GM19025 (cell line): Measurements from ENCODE around the gene CLDN10.
"Not testable (repeated sequence)": the region's sequence is repeated elsewhere in the genome, so short reads cannot be mapped to it uniquely, and the experiment has no call there.

Experiments
- ATAC-seq: cut with Tn5 transposase; IDR thresholded peaks from one replicate; pipeline ENCODE4 v1.9.1; 2021; ENCODE audit warnings: mild to moderate bottlenecking, low read depth, moderate library complexity; ENCODE audit not compliant: unreplicated experiment

Gene CLDN10

GRCh38 chr13:95540888-95541287 is 11.6 kb upstream of the CLDN10 start:
- no peak for ATAC-seq

DNA sequence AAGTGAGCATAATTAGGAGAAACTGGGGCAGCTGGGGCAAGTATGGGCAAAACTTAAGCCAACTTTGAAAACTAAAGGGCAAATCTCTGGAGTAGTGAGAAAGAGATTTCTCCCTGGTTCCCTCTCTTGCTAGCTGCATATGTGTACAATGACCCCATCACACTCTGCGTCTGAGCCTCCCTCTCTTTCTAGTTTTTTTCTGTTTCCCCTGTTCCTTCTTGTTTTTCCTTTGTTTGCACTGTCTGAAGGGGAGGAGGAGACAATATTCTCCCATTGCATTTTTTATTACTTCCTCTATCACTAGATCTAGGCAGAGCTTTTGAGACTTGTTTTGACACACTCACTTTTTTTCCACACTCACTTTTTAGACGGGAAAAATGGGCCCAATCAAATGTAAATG is 11.2 kb upstream of the CLDN10 start:
- ATAC-seq: no peak

- no peak for ATAC-seq
These were observed 10.5 kb upstream of the CLDN10 start for GRCh38 chr13:95541911-95542474.

DNA sequence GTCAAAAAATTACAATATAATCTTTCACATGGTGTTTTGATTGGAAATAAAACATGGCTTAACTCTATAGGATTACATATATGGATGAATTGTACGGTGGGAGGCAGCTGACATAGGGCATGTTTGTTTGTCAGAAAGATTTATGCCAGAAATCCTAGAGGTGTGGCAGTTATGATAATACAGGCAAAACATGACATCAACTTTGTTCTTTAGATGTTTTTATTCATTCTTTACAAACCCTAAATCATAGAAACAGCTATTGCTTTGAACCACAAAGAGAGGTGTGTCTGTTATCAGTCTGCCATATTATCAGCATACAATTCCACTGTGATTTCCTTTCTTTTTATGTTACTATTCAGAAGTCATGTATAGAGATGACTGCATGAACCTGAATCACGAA is 8.2 kb upstream of the CLDN10 start:
- ATAC-seq: no peak

DNA sequence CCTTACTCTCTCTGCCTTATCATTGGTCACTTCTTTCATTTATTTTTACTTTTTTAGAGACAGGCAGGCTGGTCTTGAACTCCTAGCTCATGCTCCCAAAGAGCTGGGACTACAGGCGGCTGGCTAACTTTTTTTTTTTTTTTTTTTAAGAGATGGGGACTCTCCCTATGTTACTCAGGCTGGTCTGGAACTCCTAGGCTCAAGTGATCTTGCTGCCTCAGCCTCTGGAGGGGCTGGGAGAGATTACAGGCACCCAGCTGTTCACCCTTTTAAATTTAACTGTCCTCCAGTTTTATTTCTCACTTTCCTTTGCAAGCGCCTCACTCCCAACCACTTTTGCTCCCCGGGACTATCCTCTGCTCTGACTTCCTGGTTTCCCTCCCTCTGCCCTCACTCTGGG is 5.6 kb upstream of the CLDN10 start:
- ATAC-seq: no peak

DNA sequence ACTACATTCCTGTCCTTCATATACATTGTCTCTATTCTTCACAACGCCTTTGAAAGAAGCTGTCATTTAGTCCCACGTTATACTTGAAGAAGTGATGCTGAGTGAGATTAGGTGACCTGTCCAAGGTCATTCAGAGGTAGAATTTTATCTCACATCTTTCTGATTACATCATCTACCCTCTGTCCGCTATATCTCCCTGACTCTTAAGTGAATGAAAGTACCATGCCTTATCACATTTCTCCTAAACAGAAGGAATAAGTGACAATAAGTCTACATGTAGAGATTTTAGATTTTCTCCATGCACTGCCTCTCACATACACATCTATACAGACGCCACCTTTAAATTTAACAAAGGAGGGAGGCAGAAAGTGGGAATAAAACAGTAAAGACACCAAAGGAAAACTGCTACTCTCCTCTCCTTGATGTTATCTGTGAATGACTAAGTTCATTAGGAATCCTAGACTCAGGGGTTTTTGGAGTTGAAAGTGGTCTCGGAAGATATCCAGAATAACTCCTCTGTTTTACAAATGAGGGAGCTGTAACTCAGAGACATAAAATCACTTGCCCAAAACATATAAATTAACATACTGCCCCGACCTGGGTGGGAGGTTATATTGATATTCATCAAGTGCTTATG is 4.9 kb upstream of the CLDN10 start:
- ATAC-seq: no peak

GRCh38 chr13:95552208-95552538 is 347 bp upstream of the CLDN10 start:
- no peak for ATAC-seq

DNA sequence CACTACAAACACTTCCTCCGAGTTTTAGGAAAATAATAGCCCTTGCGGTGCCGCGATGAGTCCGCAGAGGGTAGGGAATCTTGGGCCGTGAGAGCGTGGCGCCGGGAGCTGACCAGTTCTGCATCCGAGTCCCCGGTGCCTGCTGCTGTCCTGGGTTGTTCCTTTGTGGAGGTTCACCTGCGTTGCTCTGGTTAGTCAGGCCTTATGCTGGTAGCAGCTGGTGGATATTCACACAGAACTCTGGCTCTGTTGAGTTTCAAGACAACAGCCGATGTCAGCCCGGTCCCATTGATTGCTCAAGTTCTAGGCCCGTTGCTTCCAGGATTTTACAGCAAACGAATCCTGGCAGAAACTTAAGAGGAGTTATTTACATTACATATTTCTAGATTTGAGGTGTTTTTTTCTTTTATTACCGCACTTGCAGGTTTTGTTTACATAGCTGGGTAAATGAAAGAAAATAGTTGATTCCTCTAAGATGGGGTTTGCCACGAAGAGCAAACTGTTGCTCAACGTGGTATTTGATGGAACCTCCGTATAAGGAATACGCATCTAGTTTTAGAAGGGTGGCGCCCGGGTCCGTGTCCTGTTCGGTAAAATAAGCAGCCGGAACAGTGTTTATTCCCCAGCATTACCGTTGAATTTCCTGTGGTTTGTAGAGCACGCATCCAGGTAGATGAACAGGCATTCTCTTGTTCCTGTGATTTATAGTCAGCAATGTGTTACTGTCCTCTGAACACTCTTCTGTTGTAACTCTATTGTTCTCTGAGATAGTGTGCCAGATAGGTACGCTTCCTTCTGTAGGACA is 1.3 kb downstream of the CLDN10 start:
- ATAC-seq: no peak

DNA sequence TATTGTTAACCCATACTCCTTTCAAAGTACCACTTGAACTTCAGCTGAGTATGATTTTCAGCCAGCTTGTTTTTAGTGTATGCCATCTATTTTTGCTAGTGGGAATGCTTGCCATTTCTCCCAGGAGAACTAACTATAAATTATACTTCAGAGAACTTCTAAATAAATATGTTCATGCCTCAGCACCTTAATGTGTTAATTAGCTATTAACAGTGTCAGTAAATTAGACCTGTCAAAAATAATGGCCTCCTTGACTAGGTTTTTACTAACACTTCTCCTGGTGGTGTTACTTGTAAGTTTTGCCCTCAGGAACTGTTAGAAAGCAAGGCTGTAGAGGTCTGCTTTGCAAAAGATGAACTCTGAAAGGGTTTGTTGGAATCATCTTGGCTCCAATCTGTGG is 4.5 kb downstream of the CLDN10 start:
- ATAC-seq: no peak

DNA sequence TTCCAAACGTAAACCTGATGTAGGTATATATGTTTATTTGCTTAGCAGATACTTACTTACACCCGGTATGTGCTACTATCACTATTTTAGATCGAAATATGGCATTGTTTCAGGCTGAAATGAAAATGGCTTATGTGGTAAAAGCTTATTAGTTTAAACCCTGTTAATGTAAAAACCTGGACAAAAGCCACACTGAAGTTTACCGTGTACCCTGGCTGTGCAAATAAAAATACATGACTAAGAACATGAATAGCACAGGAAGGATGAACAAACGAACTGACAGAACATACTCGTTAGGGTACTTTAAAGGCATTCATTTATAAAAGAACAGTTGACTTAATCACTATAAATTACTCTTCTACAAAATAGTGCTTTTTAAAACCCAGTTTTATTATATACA is 6.6 kb downstream of the CLDN10 start:
- ATAC-seq: no peak

- no peak for ATAC-seq
These were observed 7.9 kb downstream of the CLDN10 start for GRCh38 chr13:95560387-95560786.

DNA sequence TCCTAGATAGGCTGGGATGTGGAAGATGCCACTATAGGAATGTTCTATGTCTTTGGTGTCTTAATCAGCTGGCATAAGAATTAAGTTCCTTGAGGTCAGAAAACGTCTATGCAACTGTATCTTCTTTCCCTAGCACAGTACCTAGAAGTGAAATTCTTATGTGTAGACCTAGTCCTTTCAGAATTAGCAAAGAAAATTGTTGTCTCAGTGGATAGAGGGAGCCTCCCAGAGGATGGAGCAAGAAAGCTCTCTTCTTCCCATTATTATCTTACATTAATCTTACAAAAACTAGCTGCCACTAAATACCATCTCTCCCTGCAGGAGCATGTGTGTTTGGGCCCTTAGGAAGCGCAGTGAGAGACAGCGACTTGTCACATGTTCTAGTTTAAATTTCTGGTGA is 11.6 kb downstream of the CLDN10 start:
- ATAC-seq: no peak

- ATAC-seq: no peak
These were observed 12.3 kb downstream of the CLDN10 start for GRCh38 chr13:95564733-95565291.

DNA sequence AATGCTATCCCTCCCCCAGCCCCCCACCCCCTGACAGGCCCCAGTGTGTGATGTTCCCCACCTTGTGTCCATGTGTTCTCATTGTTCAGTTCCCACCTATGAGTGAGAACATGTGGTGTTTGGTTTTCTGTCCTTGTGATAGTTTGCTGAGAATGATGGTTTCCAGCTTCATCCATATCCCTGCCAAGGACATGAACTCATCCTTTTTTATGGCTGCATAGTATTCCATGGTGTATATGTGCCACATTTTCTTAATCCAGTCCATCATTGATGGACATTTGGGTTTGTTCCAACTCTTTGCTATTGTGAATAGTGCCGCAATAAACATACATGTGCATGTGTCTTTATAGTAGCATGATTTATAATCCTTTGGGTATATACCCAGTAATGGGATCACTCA is 13.2 kb downstream of the CLDN10 start:
- not testable (repeated sequence) for ATAC-seq

DNA sequence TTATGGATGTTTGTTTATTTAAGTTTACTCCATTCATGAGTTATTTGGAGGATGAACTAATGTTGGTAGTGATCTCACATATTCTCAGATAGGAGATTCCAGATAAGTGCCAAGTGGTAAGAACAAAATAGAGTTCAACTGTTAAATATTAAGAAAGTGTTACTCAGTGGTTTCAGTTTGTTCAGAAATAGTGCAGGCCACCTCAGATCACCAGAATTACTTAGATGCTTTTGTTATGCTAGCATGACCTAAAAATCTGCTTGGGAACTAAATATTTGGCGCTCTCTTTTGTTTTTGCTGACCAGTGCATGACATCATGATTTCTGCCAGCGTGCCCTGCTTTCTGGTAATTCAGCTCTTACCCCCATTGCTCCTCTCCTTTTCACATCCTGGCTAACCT is 15.6 kb downstream of the CLDN10 start:
- ATAC-seq: no peak

DNA sequence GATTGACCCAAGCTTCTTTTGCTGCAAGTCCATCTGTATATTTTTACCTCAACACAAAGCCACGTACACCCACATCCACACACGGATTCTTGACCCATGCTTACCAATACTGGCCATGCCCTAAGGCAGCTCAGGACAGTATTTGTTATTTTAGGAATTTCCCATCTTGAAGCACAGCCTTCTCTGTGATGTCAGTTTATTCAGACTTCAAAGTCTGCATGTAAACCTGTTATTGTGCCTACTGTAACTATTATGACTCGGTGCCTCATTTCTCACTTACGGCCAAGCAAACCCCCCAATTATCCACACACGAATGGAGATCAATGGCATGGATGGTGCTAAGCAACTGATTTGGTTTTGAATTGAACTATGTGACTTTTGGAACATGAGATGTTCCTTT is 17.5 kb downstream of the CLDN10 start:
- no peak for ATAC-seq

GRCh38 chr13:95571941-95572340 is 19.4 kb downstream of the CLDN10 start:
- no peak for ATAC-seq

GRCh38 chr13:95573221-95573620 is 20.7 kb downstream of the CLDN10 start:
- no peak for ATAC-seq

DNA sequence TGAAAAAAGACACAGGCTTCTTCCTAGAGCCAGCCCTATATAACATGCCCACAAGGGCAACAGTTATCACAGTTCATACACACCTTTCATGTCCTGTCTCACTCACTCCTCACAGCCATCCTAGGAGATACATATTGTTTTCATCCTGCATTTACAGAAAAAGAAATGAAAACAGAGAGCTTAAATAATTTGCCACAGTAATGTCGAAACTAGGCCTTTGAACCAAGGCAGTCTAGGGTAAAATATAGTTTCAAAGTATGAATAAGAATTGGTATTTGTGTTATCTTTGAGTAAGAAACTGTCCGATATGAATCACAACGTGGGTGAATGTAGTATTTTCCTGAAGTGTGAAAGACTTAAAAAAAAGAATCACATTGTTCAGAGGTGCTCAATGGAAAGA is 26.8 kb downstream of the CLDN10 start:
- peak; percentile 79 for ATAC-seq

DNA sequence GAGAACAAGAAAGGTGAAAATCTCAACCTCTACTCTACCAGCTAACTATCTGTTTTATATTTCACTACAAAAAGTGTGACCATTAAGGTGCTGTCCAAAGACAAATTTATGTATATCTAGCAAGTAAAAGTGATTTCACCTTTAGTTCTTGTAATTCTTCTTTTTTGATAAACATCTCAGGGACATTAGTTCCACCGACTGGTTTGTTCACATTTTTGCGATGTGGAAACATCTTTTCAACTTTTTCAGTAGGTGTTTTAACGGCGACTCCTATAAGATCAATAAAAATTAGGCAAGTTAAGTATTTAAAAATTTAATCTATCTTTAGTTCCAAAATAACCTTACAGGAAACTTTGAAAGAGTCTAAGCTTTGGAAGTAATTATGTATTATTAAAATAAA is 33.3 kb downstream of the CLDN10 start:
- ATAC-seq: no peak

DNA sequence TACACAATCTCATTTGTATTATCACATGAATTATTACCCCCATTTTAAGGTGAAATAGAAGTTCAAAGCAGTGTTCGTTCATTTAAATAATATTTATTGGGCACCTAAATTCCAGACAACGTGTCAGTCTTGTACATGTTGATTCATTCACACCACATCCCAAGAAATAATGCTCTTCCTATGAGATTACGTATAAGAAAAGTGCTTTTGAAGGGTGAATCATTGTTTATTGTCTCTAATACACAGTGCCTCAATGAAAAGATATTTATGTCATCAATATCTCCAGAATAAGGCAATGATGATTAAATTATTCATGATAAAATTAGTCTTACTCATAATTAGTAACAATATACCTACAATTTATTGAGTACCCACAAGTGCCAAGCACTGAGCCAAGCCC is 35.6 kb downstream of the CLDN10 start:
- no peak for ATAC-seq

DNA sequence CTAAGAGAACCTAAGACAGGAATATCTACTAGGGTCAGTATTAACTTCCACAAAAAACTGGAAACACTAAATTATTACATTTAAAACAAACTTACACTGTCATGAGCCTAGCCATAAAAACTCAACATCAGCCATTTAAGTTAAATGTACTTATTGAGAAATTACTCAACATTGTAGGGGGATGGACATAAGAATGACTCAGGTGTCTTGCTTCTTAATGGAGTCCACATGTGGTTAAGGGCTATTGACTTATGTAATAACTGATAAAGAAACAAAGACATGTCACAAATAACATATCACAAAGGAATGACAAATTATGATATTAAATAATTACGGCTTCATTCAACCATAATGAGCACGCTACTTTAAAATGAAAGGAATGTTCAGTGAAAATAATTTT is 36.2 kb downstream of the CLDN10 start:
- ATAC-seq: no peak
